NOMO-1 (cell line): ENCODE measurements around the gene PPP1R14B.
A peak's percentile ranks its signal among the peaks of the same experiment; 100 is the strongest.
"Not testable (repeated sequence)": the region's sequence is repeated elsewhere in the genome, so short reads cannot be mapped to it uniquely, and the experiment has no call there.

Experiments used
- DNase-seq, 2 experiments: peaks; one replicate each; lab custom pipeline; 2025; ENCODE audit not compliant: unreplicated experiment in 2 of 2; lab: John Stamatoyannopoulos, UW

Gene PPP1R14B

DNA sequence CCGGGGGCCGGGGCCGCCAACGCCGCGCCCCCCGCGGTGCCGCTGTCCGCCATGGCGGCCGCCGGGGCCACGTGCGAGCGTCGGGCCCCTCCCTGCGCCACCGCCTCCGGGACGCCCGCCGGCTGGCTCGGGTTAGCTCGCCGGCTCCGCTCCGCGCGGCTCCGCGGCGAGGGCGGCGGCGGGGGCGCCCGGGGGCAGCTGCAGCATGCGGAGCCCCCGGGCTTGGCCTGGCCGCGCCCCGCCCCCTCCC, 197 bp downstream of the PPP1R14B start:
- not testable (repeated sequence) for DNase-seq

DNA sequence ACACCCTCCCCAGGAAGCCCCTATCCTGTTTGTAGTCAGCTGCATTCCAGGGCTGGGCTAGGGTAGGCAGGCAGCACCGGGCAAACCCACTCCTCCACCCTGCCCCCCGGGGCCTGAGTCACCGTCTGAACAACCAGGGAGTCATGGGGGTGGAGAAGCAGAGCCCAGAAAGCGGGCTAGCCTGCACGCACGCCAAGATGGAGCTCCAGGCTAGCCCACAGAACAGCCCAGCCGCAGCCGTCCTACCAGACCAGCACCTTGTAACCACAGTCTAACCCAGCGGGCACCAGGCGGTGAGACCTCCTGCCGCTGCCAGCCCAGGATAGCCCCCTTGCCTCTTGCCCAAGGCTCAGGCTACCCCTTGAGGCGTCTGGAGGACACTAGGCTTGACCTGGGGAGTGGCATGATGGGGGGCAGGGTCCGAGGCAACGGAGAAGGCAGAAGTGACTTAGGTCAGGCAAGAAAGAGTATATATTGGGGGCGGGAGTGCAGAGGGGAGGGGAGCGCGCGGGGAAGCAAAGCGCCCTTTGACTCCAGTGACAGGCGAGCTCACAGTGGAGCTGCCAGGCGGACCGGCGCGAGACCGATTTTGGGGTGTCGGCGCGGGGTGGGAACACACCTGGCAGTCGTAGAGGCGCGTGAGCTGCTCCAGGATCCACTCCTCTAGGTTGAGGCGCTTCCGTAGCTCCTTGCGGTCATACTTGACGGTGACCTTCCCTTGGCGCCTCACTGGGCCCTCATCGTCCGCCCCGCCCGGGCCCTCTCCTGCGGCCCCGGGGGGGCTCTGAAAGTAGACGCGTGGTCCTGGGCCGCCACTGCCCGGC, 734 bp downstream of the PPP1R14B start:
- DNase-seq = peak; percentile 38 to 41

DNA sequence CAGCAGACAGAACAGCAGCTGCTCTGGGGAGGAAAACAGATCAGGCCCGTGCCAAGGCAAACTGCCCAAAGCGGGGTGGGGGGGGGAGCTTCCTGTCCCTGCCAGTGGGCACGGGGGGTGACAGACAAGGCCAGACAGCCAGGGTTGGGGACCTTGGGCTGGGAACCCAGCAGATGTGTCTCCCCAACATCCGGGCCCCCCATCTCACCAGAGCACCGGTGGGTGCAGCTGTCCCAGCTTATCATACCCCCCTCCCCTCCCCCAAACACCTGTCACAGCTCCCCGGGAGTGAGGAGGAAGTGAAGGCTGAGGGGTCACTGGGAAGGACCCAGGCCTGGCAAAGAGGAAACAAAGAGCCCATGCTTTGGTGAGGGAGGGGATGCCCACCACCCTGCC, 1.3 kb downstream of the PPP1R14B start:
- no peak for DNase-seq

DNA sequence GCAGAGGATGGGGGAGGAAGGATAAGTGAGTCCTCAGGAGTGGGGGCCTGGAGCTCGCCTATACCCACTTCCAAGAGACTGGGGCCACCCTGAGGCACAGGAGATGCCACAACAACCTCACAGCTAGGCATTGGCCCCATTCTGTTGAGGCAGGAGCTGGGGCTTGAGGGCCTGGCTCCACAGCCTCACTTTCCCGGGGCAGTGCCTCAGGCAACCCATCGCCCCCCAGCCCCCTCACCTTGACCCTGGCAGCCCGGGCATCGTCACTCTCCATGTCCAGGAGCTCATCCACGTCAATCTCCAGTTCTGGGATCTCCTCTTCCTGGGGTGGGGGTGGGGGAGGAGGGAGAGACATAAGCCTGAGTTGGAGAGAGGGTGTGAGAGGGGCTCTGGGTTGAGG, 1.8 kb downstream of the PPP1R14B start:
- DNase-seq = no peak

DNA sequence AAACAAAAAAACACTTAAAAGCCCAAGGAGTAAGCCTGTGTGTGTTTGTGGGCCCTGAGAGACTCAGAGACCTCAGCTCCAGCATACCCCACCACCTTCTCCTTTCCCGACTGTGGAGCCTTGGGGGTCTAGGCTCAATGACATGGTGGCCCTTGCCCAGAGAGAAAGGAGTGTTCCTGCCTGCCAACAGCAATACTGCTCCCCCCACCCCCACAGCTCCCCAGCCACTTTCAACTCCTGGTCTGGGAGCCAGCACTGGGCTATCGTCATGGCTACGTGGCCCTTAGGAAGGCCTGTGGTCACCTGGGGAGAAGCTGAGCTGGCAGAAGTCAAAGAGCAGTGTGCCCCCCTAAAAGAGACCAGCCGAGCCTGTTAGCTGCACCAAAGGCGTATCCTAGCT, 2.6 kb downstream of the PPP1R14B start:
- no peak for DNase-seq

DNA sequence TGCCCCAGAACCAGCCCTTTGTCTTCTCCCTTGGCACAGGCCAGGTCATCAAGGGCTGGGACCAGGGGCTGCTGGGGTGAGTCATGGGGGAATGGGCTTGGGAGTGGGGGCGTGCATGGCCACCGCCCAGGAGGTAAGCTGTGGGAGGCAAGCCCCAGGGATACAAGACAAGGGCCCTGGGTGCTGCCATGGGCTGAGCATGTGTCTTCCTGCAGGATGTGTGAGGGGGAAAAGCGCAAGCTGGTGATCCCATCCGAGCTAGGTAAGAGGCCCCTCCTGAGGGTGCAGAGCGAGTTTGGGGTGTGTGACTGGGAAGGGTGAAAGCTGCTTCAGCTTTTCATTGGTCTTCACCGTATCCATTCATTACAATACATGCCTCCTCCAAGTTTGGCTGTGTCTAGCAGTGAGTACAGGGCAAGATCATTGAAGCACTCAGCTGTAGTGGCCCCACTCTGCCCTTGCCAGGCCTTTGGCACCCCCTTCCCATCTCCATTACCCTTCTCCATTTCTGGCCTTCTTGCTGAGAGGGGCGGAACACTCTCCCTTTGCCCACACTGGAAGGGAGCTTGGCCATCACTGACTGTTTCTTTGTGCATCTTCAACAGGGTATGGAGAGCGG, 3.4 kb downstream of the PPP1R14B start:
- DNase-seq = no peak

DNA sequence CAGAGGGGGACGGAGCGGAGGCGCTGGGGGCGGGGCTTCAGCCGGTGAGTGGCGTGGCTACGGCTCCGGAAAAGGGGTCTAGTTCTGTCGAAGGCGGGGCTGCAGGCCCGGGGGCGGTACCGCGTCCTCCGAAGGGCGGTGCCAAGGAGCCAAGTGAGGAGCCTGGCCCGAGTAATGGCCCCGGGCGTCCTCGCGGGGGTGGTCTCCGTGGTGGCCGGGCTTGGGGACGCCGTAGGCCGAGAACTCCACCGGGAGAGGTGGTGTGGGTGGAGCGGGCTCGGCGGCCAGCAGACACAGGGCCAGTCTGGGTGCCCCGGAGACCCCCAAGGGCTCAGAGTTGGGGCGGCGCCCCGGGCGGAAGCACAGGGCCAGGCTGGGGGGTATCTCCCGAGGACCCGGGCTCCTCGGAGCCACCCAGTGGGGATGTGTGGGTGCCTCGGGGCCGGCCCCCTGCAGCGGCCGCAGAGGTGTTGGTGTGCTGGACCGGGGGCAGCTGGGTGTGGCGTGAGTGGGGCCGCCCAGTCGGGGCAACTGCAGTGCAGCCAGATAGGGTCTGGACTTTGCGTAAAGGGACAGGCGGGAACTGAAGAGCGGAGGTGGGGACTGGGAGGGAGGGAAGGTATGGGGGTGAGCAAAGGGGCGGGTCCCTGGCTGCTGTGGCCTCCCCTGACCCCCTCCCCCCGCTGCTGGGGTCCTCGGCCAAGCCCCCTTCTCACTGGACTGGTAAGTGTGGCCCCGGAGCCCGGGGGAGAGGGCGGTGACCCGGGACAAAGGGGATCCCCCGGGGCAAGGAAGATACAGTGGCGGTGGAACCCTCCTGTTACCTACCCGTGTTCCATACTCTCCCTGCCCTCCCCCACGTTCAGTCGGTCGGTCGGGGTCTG, 5.0 kb downstream of the PPP1R14B start:
- peak in 1 of 2 experiments; percentile 97 for DNase-seq

DNA sequence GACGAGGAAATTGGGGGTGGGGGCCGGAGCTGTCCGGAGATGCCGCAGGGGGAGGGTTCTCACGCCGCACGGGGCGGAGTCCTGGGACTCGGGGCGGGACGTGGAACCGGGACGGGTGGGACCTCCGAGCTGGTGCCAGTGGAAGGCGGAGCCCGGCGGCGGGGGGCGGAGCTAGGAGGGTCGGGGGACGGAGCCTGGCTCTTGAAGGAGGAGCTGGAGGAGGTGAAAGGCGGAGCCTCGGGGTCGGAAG, 5.6 kb downstream of the PPP1R14B start:
- peak in 1 of 2 experiments; percentile 98 for DNase-seq

DNA sequence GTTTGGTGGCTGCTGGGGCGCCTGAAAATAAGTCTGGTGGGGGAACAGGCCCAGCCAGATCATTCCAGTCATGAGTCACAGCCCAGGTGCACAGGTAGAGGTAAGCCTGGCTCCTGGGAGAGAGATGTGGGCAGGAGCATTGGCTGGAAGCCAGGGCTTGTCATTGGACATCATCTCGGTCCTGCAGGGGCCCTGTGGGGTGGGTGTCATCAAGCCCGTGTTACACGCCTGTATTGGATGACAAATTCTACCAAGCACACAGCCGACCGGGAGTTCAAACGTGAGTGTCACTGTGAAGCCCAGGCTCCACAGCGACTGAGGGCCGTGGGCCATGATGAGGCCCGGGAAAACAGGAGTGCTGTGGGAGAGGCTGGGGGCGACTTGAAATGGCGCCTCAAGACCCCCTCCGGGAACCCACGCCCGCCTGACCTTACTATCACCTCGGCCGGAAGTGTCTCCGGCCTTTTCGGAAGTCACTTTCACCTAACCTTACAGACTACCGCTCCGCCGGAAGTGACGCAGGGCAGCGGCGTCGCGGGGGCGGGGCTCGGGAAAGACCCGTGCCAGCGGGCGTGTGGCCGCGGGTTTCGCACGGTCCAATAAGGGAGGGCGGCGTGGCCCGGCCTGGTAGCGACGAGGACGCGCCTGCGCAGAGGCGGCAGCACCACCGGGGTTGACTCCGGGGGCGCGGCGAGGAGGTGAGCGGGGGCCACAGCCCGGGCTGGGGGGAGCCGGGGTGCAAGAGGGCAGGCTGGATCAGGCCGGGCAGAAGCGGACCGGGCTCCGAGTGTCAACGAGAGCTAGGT, 6.1 kb downstream of the PPP1R14B start, which contains the start of gene FKBP2:
Gene FKBP2, plus strand, starts transcription at position 661 of the 806 bp plus-strand sequence. CDS start 1,293 bp downstream, outside the sequence.
- peak; percentile 91 to 96 for DNase-seq

DNA sequence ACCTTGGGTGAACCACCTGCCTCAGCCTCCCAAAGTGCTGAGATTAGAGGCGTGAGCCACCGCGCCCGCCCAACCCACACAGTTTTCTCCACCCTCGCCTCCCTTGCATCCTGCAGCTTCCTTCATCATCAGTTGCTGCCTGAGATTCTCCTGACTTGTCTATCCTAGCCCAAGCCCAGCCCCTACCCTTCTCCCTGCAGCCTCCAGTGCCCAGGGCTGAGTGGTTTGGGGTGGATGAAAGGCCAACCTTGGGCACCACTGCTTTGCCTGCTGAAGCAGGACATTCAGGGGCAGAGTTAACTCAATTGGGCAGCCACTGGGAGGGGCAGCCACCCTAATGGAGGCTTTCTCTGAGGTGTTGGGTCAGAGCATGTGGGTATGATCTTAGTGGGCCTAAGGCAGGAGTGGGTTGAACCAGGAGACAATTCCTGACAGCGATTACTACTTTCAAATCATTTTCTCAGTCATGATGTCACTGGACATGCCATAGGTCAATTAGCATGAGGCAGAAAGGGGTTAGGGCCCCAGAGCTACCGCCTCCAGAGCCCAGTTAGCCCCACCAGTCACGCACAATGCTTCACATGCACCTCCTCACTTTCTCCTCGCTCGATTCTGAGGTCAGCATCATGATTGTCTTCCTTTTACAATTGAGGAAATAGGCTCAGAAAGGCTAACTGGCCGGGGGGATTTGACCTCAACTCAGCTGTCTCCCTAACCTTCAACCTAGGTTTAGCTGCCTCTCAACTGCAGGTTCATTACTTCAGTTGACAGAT, 6.9 kb downstream of the PPP1R14B start:
- DNase-seq = peak; percentile 93 to 96

DNA sequence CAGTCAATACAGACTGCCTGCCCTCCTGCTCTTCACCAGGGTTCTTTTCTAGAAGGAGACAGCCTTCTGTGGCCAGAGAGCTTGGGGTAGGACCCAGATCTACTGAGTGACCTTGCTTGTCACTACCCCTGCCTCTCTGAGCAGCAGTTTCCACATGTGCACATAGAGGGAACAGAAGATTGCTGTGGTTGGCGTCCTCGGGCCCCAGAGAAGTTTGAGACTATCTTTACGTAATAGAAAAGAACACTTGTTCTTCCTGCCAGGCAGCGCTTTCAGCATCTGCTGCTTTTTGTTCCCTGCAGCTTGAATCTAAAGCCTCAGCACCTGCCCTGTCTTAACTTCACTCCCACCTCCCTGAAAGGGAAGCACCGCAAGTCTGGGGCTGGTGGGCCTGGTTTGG, 7.7 kb downstream of the PPP1R14B start:
- peak; percentile 69 to 75 for DNase-seq

DNA sequence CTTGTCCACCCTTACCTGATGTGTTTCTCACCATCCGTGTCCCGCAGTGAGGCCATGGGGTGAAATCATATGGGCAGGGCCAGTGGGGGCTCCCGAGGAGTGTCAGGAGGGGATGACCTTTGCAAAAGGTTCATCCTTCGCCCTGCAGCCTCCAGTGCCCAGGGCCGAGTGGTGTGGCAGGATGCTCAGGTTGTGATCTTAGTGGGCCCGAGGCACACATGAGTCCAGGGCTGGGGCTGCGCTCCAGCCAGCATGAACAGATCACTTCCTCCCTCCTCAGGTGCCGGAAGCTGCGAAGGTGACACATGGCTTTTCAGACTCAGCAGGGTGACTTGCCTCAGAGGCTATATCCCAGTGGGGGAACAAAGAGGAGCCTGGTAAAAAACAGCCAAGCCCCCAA, 8.7 kb downstream of the PPP1R14B start:
- no peak for DNase-seq

DNA sequence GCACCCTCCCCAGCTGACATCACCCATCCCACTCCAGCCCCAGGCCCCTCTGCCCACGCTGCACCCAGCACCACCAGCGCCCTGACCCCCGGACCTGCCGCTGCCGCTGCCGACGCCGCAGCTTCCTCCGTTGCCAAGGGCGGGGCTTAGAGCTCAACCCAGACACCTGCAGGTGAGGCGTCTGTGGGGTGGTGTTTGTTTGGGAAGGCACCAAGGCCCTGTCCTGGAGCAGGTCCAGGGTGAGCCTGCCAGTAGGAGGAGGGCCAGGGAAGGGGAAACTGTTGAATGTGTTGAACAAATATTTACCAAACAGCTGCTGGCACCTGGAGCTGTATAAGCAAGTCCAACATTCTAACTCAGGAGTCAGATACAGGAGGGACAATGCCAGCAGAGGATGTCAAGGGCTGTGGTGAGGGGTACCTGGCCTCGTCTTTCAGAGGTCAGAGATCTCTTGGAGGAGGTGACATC, 9.2 kb downstream of the PPP1R14B start:
- DNase-seq = no peak

DNA sequence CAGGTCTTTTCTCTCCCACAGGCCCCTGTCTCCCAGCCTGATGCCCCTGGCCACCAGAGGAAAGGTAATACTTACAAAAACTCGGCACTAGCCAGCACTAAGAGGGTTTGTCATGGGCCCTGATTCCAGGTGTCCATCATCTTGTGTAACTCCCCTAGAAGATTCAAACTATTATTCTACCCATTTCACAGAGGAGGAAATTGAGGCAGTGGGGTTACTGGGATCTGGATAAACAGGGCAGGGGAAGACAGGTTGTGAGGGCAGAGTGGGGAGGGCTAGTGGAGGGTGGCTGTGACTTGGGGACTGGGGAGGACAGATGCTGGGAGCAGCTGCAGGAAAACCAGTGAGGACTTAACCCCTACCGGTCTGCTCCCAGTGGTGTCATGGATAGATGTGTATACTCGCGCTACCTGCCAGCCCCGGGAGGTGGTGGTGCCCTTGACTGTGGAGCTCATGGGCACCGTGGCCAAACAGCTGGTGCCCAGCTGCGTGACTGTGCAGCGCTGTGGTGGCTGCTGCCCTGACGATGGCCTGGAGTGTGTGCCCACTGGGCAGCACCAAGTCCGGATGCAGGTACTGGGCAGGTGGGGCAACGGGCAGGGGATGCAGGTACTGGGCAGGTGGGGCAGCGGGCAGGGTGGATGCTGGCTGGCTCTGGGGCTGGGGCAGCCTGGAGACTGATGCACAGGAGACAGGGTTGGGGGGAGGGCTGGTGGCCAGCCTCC, 11.1 kb downstream of the PPP1R14B start:
- no peak for DNase-seq

DNA sequence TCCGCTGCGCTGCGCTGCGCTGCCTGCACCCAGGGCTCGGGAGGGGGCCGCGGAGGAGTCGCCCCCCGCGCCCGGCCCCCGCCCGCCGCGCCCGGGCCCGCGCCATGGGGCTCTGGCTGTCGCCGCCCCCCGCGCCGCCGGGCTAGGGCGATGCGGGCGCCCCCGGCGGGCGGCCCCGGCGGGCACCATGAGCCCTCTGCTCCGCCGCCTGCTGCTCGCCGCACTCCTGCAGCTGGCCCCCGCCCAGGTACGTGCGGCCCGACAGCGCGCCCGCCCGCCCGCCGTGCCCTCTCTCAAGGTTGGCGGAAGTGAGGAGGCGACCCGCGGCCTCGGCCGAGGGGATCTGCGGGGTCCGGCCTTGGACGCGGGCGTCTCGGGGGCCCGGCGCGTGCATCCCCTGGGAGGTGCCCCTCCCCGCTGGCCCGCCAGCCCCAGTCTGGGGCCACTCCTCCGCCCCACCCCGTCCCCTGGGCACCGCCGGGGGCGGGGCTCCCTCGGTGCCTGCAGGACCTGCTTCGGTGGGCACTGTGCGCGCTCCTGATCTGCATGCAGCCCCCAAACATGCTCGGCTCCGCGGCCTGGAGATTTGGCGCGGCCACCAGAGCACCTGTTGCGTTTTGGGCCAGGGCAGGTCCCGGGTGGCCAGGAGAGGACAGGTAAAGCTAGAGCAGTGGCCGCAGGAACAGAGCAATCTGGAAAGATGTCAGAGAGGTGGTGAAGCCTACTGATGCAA, 11.9 kb downstream of the PPP1R14B start:
- DNase-seq = peak in 1 of 2 experiments; percentile 43

DNA sequence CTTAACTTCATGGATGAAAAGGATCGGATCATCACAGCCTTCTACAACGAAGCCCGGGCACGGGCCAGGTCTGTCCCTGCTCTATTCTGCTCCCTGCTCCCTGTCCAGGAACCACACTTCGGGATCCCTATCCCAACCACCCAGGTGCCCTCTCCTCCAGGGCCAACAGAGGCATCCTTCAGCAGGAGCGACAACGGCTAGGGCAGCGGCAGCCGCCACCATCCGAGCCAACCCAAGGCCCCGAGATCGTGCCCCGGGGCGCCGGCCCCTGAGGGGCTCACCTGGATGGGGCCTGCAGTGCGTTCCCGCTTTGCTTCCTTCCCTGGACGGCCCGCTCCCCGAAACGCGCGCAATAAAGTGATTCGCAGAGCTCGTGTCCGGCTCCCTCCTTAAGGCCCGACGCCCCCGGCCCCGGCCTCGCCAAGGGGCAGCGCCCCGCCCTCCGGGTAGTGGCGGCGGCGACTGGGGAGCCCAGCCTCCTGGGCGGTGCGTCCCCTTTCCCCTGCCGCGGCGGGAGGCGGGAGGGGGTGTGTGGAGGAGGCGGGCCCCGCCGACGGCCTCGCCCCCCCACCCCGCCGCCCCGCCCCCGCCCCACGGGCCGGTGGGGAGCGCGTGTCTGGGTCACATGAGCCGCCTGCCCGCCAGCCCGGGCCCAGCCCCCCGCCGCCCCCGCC, 12.7 kb downstream of the PPP1R14B start, which contains the start of gene VEGFB:
Gene VEGFB, plus strand, starts transcription at position 672 of the 674 bp plus-strand sequence. CDS start 250 bp downstream, outside the sequence.
- DNase-seq = no peak

DNA sequence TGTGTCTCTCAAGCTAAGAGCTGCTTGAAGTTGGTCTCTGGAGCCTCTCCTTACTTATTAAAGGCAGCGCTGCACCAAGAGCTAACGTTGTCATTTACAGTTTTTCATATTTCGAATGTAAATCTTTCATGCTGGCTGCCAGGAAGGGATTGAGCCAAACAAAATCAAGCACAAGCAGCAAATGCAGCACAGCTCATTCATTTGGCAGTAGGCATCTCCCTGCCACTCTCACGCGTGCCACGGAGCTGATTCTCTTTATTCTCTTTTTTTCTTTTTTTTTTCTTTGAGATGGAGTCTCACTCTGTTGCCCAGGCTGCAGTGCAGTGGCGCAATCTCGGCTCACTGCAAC, 13.8 kb downstream of the PPP1R14B start:
- DNase-seq = no peak
